Urothelium cell line (cell line): Measurements from ENCODE around the gene KLHL41.
A peak's percentile ranks its signal among the peaks of the same experiment; 100 is the strongest.

Experiments
- DNase-seq: peaks from one replicate; pipeline ENCODE4 v3.0.0; 2011; ENCODE audit warnings: low spot score, mixed read lengths
- FAIRE-seq: peaks from 2 replicates; lab custom pipeline; 2011; peaks lifted over from hg19 to GRCh38; lab: Jason Lieb, UNC

The KLHL41 gene

DNA sequence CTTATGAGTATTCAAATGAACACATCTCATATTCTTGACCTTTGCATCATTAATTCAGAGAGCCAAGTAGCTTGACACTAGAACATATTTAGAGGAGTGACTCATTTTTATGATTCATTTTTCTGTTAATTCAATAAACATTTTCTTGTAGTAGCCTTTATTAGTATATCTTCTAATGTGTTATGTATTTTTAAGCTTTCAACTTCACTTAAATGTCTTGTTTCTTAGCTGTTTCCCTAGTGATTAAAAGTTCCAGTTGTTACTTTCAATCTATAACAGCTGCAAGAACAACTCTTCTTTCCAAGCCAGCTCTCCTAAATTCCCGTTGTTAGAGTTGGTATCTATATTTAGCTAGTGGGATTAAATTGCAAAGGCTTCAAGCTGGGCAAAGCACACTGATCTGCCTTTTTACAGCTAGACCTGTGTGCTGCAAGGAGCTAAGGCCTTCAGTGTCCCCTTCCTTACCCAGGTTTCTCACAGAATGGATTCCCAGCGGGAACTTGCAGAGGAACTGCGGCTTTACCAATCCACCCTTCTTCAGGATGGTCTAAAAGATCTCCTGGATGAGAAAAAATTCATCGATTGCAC is at the start of gene KLHL41:
KLHL41 (plus strand) TSS at position 405 of the 588 bp plus-strand sequence; CDS start at position 482, 77 bp downstream.
- no peak for FAIRE-seq
- no peak for DNase-seq

DNA sequence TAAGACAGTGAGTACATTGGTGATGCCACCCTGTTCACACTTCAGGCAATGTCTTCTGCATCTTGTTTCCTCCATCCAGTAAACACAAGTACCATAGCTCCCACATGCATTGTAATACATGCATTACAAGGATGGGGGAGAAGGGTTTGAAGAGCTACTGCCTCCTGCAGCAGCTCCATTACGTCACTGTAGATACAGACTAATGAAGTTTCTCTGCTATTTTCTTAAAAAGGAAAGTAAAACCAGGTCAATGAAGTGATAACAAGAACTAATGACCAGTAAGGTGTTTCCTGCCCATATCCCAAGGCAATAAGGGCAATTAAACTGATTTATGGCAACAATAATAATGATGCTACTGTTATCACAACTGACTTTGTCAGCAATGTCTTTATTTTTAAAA is 48.4 kb upstream of the KLHL41 start:
- DNase-seq (no peak), FAIRE-seq (no peak)

DNA sequence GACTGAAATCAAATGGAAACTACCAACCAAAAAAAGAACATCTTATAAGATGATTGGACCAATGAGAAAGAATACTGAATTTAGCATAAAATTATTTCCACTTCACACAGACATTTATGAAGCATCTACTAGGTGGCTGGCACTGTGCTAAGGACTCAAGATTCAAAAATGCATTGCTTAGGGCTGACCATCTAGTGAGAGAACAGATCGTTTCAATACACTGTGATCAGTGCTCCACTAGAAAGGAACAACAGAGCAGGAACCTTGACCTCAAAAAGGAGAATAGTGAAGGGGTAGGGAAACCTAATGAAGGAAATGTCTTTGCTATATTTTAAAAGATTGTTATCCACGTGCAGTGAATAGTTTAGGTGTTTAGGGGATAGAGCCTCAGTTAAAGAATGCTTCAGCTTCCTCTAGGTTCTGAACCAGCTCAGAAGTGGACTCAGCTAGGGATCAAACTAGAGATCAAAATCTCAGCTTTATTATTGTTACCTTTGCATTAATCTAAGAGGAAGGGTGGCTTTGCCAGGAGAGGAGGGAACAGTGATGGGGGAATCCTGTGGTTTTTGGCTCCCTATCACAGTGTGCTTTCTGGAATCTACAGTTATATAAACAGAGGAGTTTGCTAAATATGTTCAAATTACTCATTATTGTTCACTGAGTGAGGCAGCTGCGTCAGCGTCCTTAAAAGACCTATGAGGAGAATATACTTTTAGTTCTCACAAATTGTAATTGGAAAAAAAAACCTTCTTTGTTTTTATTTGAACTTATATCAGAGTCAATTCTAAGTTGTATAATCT is 46.4 kb upstream of the KLHL41 start:
- DNase-seq: peak; percentile 13
- FAIRE-seq: no peak

DNA sequence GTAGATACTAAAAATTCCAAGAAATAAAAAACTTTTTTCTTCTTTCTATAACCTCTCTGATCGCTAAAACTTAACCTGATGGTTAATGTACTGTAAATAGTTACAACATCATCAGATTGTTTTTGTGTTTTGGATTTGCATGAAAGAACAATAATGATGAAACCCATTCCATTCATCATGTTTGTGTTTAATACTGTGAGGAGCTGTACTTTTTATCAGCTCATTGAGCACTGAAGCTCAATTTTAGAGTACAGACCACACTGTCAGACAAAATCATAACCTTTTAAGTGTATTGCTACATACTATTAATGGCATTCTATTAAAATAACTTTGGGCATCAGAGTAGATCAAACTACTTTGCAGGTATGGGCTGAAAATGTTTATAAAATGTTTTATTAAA is 45.0 kb upstream of the KLHL41 start:
- FAIRE-seq (no peak), DNase-seq (no peak)

DNA sequence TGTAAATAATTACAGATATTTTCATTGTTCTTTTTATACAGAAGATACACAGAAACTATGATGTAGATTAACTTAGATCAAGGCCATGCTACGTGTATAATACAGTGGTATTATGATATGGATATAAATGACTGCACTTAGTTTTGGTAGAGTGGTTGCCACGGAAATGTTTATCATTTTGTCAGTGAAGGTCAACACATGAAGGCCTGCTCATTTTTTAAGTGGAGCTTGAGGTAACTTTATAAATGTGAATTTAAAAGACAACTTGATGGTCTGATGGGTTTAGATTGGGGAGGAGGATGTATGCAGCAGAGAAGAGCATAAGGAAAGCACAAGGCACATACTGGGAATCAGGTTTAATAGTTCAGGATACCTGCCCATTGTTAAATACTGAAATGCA is 44.6 kb upstream of the KLHL41 start:
- DNase-seq (no peak), FAIRE-seq (no peak)

DNA sequence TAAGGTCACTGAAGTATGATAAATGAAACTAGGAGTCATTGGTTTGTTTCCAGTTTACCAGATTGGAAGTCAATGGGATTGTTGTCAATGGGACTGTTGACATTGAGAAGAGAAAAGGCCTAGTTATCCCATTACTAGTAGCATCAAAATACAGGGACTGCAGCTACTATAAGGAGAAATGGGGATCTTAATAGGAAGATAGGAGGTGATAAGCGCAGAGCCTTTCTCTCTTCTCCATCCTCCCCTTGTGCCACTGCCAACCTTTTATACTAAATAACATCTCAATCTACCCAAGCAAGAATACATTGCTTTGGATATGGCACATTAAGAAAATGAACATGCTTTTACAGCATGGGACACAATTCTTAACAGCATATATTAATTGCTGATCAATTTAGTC is 40.7 kb upstream of the KLHL41 start:
- FAIRE-seq (no peak), DNase-seq (no peak)

DNA sequence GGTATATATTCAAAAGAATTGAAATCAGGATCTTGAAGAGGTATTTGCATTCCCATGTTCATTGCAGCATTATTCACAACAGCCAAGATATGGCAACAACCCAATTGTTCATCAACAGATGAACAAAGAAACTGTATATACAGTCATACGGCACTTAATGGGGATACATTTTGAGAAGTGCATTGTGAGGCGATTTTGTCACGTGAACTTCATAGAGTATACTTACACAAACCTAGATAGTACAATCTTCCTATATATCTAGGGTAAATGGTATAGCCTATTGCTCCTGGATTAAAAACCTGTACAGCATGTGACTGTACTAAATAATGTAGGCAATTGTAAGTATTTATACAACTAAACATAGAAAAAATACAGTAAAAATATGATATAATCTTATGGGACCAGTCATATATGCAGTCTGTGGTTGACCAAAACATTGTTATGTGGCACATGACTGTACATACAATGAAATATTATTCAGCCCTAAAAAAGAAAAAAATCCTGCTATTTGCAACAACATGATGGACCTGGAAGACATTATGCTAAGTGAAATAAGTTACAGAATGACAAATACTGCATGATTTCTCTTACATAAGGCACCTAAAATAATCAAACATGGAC is 39.4 kb upstream of the KLHL41 start:
- no peak for DNase-seq
- FAIRE-seq: no peak

DNA sequence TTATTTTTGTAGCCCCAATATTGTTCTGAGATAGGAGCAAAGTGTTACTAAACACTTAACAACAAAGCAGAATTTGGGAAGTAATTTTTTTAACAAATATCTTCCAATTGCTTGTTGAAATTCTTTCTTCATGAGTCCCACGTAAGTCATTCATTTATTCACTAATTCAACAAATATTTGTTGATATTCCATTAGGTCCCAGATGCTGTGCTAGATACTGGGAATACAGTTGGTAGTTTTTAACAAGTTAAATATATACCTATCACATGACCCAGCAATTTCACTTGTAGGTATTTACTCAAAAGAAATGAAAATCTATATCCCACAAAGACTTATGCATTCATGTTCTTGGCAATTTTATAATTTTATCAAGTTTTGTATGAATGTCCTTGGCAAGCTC is 37.3 kb upstream of the KLHL41 start:
- no peak for FAIRE-seq
- no peak for DNase-seq

DNA sequence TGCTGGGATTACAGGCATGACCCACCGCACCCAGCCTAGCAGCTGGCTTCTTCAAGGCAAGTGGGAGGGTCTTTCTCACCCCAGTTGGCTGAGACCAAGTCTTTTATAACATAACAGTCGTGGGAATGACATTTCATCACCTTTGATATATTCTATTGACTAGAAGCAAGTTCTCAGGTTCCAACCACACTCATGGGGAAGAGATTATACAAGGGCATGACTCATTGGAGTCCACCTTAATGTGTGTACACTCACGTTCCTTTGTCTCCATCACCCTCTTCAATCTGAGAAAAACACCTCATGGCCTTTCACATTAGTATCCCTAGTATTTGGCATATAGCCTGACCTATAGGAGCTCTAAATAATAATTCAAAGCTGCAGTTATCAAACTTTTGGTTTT is 33.0 kb upstream of the KLHL41 start:
- FAIRE-seq: no peak
- DNase-seq: peak; percentile 25

DNA sequence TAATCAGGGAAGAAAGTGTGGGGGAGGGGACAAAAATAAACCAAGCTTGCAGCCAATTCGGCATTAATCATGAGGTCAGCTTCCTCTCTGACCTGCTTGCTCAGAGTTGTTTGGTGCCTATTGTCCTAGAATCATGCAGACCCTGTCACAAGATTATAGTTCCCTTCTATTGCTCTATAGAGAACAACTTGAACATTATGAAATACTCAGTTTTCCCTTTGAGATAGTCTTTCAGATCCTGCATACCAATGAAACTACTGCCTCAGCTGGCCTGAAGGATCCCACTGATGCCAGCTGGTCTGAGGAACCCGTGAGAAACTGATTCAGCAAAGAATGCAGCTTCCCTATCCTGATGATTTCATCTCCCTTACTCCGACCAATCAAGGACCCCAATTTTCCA is 31.2 kb upstream of the KLHL41 start:
- DNase-seq (no peak), FAIRE-seq (no peak)

DNA sequence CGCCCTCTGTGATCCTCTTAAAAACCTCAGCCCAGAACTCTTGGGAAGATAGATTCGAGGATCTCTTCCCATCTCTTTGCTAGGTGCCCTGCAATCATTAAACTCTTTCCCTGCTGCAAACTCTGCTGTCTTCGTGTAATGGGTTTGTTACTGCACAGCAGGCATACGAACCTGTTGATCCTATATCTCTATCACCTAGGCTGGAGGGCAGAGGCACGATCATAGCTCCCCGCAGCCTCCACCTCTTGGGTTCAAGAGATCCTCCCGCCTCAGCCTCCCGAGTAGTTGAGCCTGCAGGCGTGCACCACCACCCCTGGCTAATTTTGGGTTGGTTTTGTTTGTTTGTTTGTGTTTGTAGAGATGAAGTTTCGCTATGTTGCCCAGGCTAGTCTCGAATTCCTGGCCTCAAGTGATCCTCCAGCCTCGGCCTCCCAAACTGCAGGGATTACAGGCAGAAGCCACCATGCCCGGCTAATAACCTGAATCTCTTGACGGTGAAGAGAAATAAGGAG is 30.7 kb upstream of the KLHL41 start:
- no peak for FAIRE-seq
- DNase-seq: no peak

DNA sequence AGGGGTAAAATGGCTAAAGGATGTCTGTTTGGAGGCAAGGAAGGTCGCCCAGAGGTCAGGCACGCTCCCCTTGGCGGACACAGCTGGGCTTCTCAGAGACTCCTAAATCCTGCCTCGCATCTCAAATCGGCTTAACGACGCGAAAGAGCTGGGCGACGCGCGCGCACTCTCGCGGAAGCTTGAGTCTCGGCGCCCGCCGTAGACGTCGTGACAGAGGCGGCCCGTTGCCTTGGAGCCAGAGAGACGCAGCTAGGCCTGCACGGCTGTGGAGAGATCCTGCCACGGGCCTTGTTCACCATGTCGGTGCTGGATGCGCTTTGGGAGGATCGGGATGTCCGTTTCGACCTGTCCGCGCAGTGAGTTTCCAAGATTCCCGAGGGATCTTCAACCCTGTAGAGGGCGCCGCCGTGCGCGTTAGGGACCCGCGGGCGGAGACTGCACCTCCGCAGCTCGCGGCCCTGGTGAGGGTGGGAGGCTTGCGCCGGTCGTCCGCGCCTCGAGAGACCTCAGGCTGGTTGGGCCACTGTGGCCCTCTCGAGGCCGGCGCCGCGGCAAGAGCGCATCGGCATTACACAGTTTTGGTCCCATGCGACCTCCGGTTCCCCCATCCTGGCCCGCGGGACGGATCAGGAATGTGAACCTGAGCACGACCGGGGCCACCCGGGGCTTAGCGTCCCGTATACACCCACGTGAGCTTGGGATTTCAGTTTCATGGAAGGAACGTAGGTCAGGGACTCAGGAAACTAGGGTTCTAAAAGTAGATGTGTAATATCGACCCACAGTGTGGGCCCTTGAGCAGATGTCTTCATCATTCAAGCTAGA is 30.0 kb upstream of the KLHL41 start, which contains the start of gene BBS5:
BBS5 (plus strand) TSS at position 238 of the 822 bp plus-strand sequence; CDS start at position 298, 60 bp downstream.
- FAIRE-seq: no peak

DNA sequence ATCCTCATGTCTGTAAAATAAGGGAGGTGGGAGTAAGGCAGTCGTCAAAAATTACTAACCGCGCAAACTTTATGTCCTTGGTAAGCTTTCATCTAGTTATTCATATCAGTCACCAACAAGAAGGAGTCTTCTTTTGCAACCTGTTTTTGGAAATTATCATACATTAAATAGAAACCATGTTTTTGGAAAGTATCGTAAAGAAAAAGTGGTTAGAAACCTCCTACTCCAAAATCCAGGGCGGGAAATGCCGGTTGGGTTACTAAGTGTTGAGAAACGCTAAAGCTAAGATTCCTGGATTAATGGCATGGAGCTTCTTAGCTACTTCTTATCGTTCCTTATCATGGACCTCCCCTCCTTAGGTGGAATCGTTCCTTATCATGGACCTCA is 29.4 kb upstream of the KLHL41 start:
- FAIRE-seq: no peak
- DNase-seq: no peak

More for the DNA sequence above, 30.0 kb upstream of the KLHL41 start, which contains the start of gene BBS5:
- DNase-seq: peak; percentile 73

DNA sequence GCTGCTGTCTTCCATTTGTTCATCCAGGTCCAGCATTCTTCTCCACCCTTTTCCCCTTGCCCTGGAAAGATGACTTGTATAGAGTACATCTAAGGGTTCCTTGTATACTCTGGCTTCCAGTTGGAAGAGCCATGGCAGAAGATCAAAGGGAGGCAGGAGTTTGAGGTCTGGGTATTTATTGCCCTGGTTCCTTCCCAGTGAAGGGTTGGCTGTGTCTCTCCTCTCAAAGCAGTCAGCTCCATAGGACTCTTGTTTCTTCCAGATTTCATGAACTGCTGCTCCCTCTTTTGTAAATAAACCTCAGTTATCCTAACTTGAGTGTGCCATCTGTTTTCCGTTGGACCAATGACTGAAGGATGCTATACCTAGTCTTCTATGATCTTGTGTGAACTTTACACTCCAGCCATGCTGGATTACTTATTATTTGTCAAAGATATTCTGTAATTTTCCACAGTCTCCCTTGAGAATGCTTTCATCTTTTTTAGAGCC is 23.8 kb upstream of the KLHL41 start:
- no peak for DNase-seq
- no peak for FAIRE-seq

DNA sequence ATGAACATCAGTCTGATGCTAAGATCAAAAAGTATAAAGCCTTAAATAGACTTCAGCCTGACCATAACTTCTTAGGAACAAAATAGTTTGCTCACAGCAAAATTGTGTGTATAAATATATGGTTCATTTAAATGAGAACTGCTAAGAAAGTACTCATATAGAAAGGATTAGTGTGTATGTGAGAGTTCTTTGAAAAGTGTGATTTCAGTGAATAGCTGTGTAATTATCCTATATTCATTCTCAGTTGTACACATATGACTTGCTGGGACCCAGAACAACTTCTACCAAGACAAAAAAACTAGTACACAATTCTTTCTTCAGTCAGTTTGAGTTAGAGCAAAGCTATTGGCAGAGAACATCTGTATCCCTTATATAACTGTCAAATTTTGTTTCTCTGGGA is 23.0 kb upstream of the KLHL41 start:
- no peak for FAIRE-seq
- DNase-seq: no peak

DNA sequence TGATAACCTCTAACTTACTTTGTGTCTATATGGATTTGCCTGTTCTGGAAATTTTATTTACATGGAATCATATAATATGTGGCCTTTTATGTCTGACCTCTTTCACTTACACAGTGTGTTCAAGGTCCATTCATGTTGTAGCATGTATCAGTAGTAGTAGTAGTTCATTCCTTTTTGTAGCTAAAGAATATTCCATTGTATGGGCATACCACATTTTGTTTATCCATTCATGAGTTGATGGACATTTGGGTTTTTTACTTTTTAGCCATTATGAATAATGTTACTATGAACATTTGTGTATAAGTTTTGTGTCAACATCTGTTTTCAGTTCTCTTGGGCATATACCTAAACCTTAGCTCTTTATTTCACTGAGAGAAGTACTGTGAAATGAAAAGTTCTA is 18.7 kb upstream of the KLHL41 start:
- FAIRE-seq (no peak), DNase-seq (no peak)

DNA sequence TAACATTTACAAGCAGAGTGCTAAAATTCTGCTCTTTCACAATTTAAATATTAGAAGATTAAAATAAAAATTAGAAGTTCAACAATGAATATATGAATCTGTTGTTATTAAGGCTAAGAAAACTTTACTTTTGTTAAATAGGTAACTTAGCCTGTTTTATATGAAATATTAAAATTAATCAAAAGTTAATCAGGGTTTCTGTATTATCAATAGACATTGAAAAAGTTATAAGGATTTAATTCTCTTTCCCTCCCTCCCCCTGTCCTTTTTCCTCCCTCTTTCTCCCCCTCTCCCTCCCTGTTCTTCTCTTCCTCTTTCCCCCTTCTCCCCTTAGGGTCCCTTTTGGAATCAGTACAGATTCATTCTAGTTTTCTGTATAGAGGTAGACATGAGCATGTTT is 18.1 kb upstream of the KLHL41 start:
- DNase-seq (no peak), FAIRE-seq (no peak)

DNA sequence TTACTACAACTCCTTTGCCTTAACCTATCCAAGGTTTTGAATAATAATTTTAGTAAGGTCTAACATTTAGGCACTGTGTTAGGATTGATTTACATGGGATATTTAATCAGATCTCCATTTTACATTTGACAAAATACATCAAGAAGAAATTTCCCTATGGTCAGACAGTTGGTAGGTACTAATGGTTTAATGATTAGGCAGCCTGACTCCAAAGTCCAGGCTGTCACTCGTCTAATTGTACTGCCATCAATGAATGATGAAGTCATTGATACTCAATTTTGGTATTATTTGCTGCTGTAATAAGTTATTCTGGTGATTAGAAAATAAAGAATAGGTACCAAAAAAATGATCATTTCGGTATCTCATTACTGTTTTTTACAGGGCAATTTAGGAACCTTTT is 16.1 kb upstream of the KLHL41 start:
- DNase-seq (no peak), FAIRE-seq (no peak)

DNA sequence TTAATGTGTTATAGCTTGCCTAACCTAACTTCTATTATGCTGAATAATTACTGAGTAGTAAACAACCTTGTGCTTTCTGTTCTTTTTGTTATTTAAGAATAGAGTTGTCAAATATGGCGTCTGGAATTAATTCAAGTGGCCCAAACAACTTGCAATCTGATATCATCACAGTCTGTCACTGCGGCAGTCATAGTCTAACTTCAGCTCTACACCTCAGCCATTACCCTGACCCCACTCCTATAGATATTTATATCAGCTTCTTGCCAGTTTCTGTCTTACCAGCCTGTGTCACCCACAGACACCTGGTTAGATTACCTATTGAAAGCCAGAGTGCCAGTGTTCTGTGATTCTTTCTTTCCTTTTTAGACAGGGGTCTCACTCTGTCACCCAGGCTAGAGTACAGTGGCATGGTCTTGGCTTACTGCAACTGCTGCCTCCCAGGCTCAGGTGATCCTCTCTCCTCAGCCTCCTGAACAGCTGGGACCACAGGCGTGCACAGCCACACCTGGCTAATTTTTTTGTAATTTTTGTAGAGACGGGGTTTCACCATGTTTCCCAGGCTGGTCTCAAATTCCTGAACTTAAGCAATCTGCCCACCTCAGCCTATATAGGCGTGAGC is 14.1 kb upstream of the KLHL41 start:
- no peak for DNase-seq
- no peak for FAIRE-seq

DNA sequence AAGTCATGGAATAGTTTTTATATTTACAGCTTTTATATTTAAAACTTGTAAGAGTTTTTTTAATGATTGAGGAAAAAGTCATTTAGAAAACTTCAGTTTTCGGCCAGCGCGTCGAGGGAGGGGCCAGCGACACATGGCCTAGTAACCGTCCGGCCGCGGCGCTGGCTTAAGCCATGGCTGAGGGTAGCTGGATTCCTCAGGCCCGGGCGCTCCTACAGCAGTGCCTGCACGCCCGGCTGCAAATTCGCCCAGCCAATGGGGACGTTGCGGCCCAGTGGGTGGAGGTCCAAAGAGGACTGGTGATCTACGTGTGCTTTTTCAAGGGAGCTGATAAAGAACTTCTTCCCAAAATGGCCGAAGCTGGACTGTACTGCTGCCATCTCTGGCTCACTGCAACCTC is 4.9 kb upstream of the KLHL41 start:
- DNase-seq (no peak), FAIRE-seq (no peak)
